Sigmoid colon (tissue), 7 donors: ENCODE measurements around the gene MX1. TPM values are rescaled to one million over a fixed set of nuclear protein-coding genes. Genes with fewer than 3 reads are reported as not detected.

ENCODE experiments used
- DNase-seq: peaks from one replicate; pipeline ENCODE4 v3.0.0-alpha.2; 2019
- H3K27ac ChIP-seq, 4 donors: fragments of 200-600 bp; sonication (generic); one replicate each; pipeline ENCODE4 v1.5.1; 2016 to 2019; ENCODE audit warnings: mild to moderate bottlenecking in 1 of 4
- H3K27me3 ChIP-seq, 3 donors: fragments of 200-600 bp; sonication (generic); one replicate each; pipeline ENCODE4 v1.5.1; 2019; ENCODE audit warnings: mild to moderate bottlenecking in 1 of 3
- H3K36me3 ChIP-seq, 4 donors: fragments of 200-600 bp; sonication (generic); one replicate each; pipeline ENCODE4 v1.5.1; 2016 to 2019
- H3K4me1 ChIP-seq, 4 donors: fragments of 200-600 bp; sonication (generic); one replicate each; pipeline ENCODE4 v1.5.1; 2017 to 2019
- H3K4me3 ChIP-seq, 4 donors: fragments of 200-600 bp; sonication (generic); one replicate each; pipeline ENCODE4 v1.5.1; 2017 to 2019; ENCODE audit warnings: mild to moderate bottlenecking in 2 of 4, moderate library complexity in 1 of 4
- H3K9me3 ChIP-seq, 4 donors: fragments of 200-600 bp in 3 of 4; sonication (generic) in 3 of 4; one replicate each; pipeline versions ENCODE4 v1.5.1 to v1.6.1; 2013 to 2019
- CTCF ChIP-seq, 4 experiments: fragments of 450-650 bp in 3 of 4; fragments of 200-600 bp in 1 of 4; IDR thresholded peaks; one replicate each; pipeline ENCODE4 v1.5.1; 2016 to 2019; ENCODE audit warnings: antibody characterized with exemption in 4 of 4, mild to moderate bottlenecking in 3 of 4, moderate library complexity in 2 of 4
- EP300 ChIP-seq, 4 donors: sonication (generic); formaldehyde crosslinking; IDR thresholded peaks; one replicate each; pipeline ENCODE4 v1.6.1; 2017; ENCODE audit warnings: antibody characterized with exemption in 4 of 4
- POLR2A ChIP-seq, 2 donors: fragments of 450-650 bp; IDR thresholded peaks; one replicate each; pipeline ENCODE4 v1.6.1; 2016; ENCODE audit warnings: antibody characterized with exemption in 2 of 2, mild to moderate bottlenecking in 2 of 2, moderate library complexity in 2 of 2
- POLR2AphosphoS5 ChIP-seq, 4 donors: sonication (generic); formaldehyde crosslinking; IDR thresholded peaks; one replicate each; pipeline ENCODE4 v1.6.1; 2017; ENCODE audit warnings: antibody characterized with exemption in 4 of 4
- WGBS, 2 donors: extraction: QIAGEN DNeasy Blood & Tissue Kit; methylation state at CpG; one replicate each; pipeline ENCODE4 v1.1.7; 2013; 5-methylcytosine and 5-hydroxymethylcytosine counted together
- intact Hi-C: fragments of 100-400 bp; cut with DNase I; formaldehyde crosslinking; loops from one replicate; pipeline ENCODE4 v1.15.1; 2023
- polyA plus RNA-seq, 3 donors: library from polyadenylated mRNA; stranded (reverse); fragments of 200-250 nt; gene quantifications; one replicate each; pipeline ENCODE4 v1.2.3, GENCODE V29; 2013
- total RNA-seq, 4 donors: library from RNA; depleted of rRNA; stranded (reverse); fragments of >200 nt; gene quantifications; one replicate each; pipeline ENCODE4 v1.1.0, GENCODE V29; 2016
- donor health status: healthy with polysubstance abuse.
- donor health status: Bipolar disorder and iron deficiency.
- donor health status: healthy.

The MX1 gene
- total and polyA plus RNA-seq, 7 donors = 8.6 to 76.7 (median 27.8) TPM

- intact Hi-C loops = no loop called here
Observed at GRCh38 chr21:41478319-41479177, 52.5 kb downstream of the MX1 start.

GRCh38 chr21:41479686-41480085 is 53.6 kb downstream of the MX1 start:
- no peak for DNase-seq
- H3K9me3 ChIP-seq = no peaks in the 10 kb centered on the region
- TF ChIP-seq POLR2A (IDR thresholded peaks at IDR 0.05) (no peak), POLR2AphosphoS5 (IDR thresholded peaks at IDR 0.05) (no peak), CTCF (IDR thresholded peaks at IDR 0.05) (no peak), EP300 (IDR thresholded peaks at IDR 0.05) (no peak)
- intact Hi-C loops = no loop called here
- no peaks in the 10 kb centered on the region for H3K36me3 ChIP-seq
- H3K4me3 ChIP-seq = no peak overlapping the region
- WGBS, 2 donors = 70% methylated on average over 8 of the region's 8 CpGs
- no peak overlapping the region for H3K27ac ChIP-seq
- peaks cover 0 to 6% (median 0%) of the 10 kb centered on the region in 3 donors for H3K27me3 ChIP-seq
- peaks cover 0 to 10% (median 4%) of the 10 kb centered on the region in 4 donors for H3K4me1 ChIP-seq

More at GRCh38 chr21:41478319-41479177, 52.5 kb downstream of the MX1 start:
- no peak for DNase-seq
- Histone ChIP-seq H3K4me1 (peaks cover 0 to 10% (median 4%) of the 10 kb centered on the region in 4 donors), H3K36me3 (no peaks in the 10 kb centered on the region), H3K27me3 (peaks cover 0 to 6% (median 0%) of the 10 kb centered on the region in 3 donors), H3K9me3 (no peaks in the 10 kb centered on the region), H3K27ac (no peak overlapping the region), H3K4me3 (no peak overlapping the region)
- 30 to 62% methylated on average over 11 of the region's 11 CpGs for WGBS, 2 donors
- no peak for TF ChIP-seq POLR2AphosphoS5 (IDR thresholded peaks at IDR 0.05)
- TF ChIP-seq POLR2A (IDR thresholded peaks at IDR 0.05) = no peak
- no peak for TF ChIP-seq EP300 (IDR thresholded peaks at IDR 0.05)
- TF ChIP-seq CTCF (IDR thresholded peaks at IDR 0.05) = no peak

GRCh38 chr21:41480086-41480690 is 54.1 kb downstream of the MX1 start:
- TF ChIP-seq POLR2AphosphoS5 (IDR thresholded peaks at IDR 0.05) = no peak
- TF ChIP-seq CTCF (IDR thresholded peaks at IDR 0.05) = no peak
- TF ChIP-seq EP300 (IDR thresholded peaks at IDR 0.05) = no peak
- no peak for TF ChIP-seq POLR2A (IDR thresholded peaks at IDR 0.05)
- intact Hi-C loops = no loop called here
- H3K27ac ChIP-seq = no peak overlapping the region
- H3K36me3 ChIP-seq = no peaks in the 10 kb centered on the region
- no peak for DNase-seq
- H3K4me3 ChIP-seq = no peak overlapping the region
- 68 to 83% methylated on average over 17 of the region's 17 CpGs for WGBS, 2 donors
- H3K4me1 ChIP-seq = peaks cover 0 to 10% (median 4%) of the 10 kb centered on the region in 4 donors
- peaks cover 0 to 6% (median 0%) of the 10 kb centered on the region in 3 donors for H3K27me3 ChIP-seq
- H3K9me3 ChIP-seq = no peaks in the 10 kb centered on the region

- DNase-seq = no peak
- no peak overlapping the region for H3K27ac ChIP-seq
- intact Hi-C loops = no loop called here
- H3K27me3 ChIP-seq = peaks cover 0 to 6% (median 0%) of the 10 kb centered on the region in 3 donors
- H3K4me1 ChIP-seq = peaks cover 0 to 10% (median 4%) of the 10 kb centered on the region in 4 donors
- H3K36me3 ChIP-seq = no peaks in the 10 kb centered on the region
- 87 to 92% methylated on average over 8 of the region's 8 CpGs for WGBS, 2 donors
- TF ChIP-seq CTCF (IDR thresholded peaks at IDR 0.05) (no peak), POLR2A (IDR thresholded peaks at IDR 0.05) (no peak), EP300 (IDR thresholded peaks at IDR 0.05) (no peak), POLR2AphosphoS5 (IDR thresholded peaks at IDR 0.05) (no peak)
- no peaks in the 10 kb centered on the region for H3K9me3 ChIP-seq
- no peak overlapping the region for H3K4me3 ChIP-seq
Observed at GRCh38 chr21:41481191-41481590, 55.2 kb downstream of the MX1 start.
